Limb (tissue), 2 donors: ENCODE data around the gene TSPYL4.

Source experiments
- DNase-seq, 2 donors: peaks; one replicate each; pipeline ENCODE4 v3.0.0-alpha.2; 2016; ENCODE audit errors: extremely low spot score in 2 of 2

TSPYL4 gene

GRCh38 chr6:116271149-116271708 is 17.4 kb upstream of the TSPYL4 start:
- no peak for DNase-seq

- DNase-seq = peak in 1 of 2 donors; percentile 93
These were observed 14.9 kb upstream of the TSPYL4 start for GRCh38 chr6:116268589-116269293.

- no peak for DNase-seq
These were observed 14.1 kb upstream of the TSPYL4 start for GRCh38 chr6:116267836-116268588.

- no peak for DNase-seq
These were observed 12.9 kb upstream of the TSPYL4 start for GRCh38 chr6:116266803-116267202.

- no peak for DNase-seq
These were observed 11.4 kb upstream of the TSPYL4 start for GRCh38 chr6:116265041-116265829.

- DNase-seq = no peak
These were observed 9.5 kb upstream of the TSPYL4 start for GRCh38 chr6:116263353-116263752.

GRCh38 chr6:116258520-116258919 is 4.6 kb upstream of the TSPYL4 start:
- no peak for DNase-seq

- no peak for DNase-seq
These were observed 2.8 kb upstream of the TSPYL4 start for GRCh38 chr6:116256694-116257093.

- DNase-seq = peak in 1 of 2 donors; percentile 30
These were observed 1.4 kb upstream of the TSPYL4 start for GRCh38 chr6:116255246-116255800.

- no peak for DNase-seq
These were observed 602 bp upstream of the TSPYL4 start for GRCh38 chr6:116254297-116255056.

- DNase-seq = no peak
These were observed 729 bp downstream of the TSPYL4 start for GRCh38 chr6:116253188-116253504.

GRCh38 chr6:116251568-116252384 is 2.1 kb downstream of the TSPYL4 start:
- no peak for DNase-seq

GRCh38 chr6:116248577-116248976 is 5.3 kb downstream of the TSPYL4 start:
- no peak for DNase-seq

GRCh38 chr6:116247285-116247684 is 6.6 kb downstream of the TSPYL4 start:
- DNase-seq = no peak

- no peak for DNase-seq
These were observed 7.8 kb downstream of the TSPYL4 start for GRCh38 chr6:116246089-116246488.

GRCh38 chr6:116244284-116244683 is 9.6 kb downstream of the TSPYL4 start:
- no peak for DNase-seq

- DNase-seq = no peak
These were observed 14.0 kb downstream of the TSPYL4 start for GRCh38 chr6:116239856-116240255.

- DNase-seq = no peak
These were observed 14.6 kb downstream of the TSPYL4 start for GRCh38 chr6:116239256-116239655.

- no peak for DNase-seq
These were observed 15.8 kb downstream of the TSPYL4 start for GRCh38 chr6:116238083-116238482.

GRCh38 chr6:116234689-116235088 is 19.2 kb downstream of the TSPYL4 start:
- no peak for DNase-seq
